Esophagus mucosa (tissue), 1 donor: ENCODE results near the gene PLA2G15. TPM values are rescaled to one million over a fixed set of nuclear protein-coding genes. Genes with fewer than 3 reads are reported as not detected.

Experiments used
- ATAC-seq: fragments of 200-7000 bp; cut with Tn5 transposase; one replicate; pipeline ENCODE4 v1.9.1; 2020
- total RNA-seq: library from RNA; stranded (reverse); gene quantifications from one replicate; pipeline ENCODE4 v1.2.4, GENCODE V29; 2023
- donor health status: DM: yes; HTN: yes; CAD: no.

Gene PLA2G15
- 4.8 TPM for total RNA-seq

- peak; percentile 94 for ATAC-seq
These were observed at the start of gene PLA2G15 for GRCh38 chr16:68244903-68245853. Gene PLA2G15, plus strand, starts transcription at chr16:68245373. Its CDS starts 54 bp downstream, at chr16:68245427.

- ATAC-seq = no peak
These were observed 47.9 kb upstream of the PLA2G15 start for GRCh38 chr16:68197250-68197649.

- ATAC-seq = peak; percentile 41
These were observed 44.9 kb upstream of the PLA2G15 start for GRCh38 chr16:68200088-68200783.

GRCh38 chr16:68202091-68202519, 43.1 kb upstream of the PLA2G15 start:
- no peak for ATAC-seq

GRCh38 chr16:68206245-68206644, 38.9 kb upstream of the PLA2G15 start:
- ATAC-seq = no peak

GRCh38 chr16:68214726-68215125, 30.4 kb upstream of the PLA2G15 start:
- ATAC-seq = no peak

GRCh38 chr16:68215302-68215701, 29.9 kb upstream of the PLA2G15 start:
- ATAC-seq = peak; percentile 63

GRCh38 chr16:68216240-68216639, 28.9 kb upstream of the PLA2G15 start:
- ATAC-seq = no peak

GRCh38 chr16:68217506-68217905, 27.7 kb upstream of the PLA2G15 start:
- no peak for ATAC-seq

- no peak for ATAC-seq
These were observed 25.3 kb upstream of the PLA2G15 start for GRCh38 chr16:68219725-68220351.

GRCh38 chr16:68223072-68223471, 22.1 kb upstream of the PLA2G15 start:
- ATAC-seq = no peak

GRCh38 chr16:68226116-68226515, 19.1 kb upstream of the PLA2G15 start:
- no peak for ATAC-seq

- no peak for ATAC-seq
These were observed 17.9 kb upstream of the PLA2G15 start for GRCh38 chr16:68227183-68227793.

- ATAC-seq = no peak
These were observed 17.2 kb upstream of the PLA2G15 start for GRCh38 chr16:68227850-68228553.

GRCh38 chr16:68228652-68229051, 16.5 kb upstream of the PLA2G15 start:
- no peak for ATAC-seq

GRCh38 chr16:68229431-68230175, 15.6 kb upstream of the PLA2G15 start:
- ATAC-seq = no peak

GRCh38 chr16:68230176-68230571, 15.0 kb upstream of the PLA2G15 start:
- no peak for ATAC-seq

GRCh38 chr16:68230956-68231355, 14.2 kb upstream of the PLA2G15 start:
- no peak for ATAC-seq

GRCh38 chr16:68231384-68232136, 13.6 kb upstream of the PLA2G15 start:
- ATAC-seq = no peak

GRCh38 chr16:68232335-68232734, 12.8 kb upstream of the PLA2G15 start:
- ATAC-seq = no peak
